NT2/D1 (cell line): ENCODE results near the gene PURB.

ENCODE experiments used
- SUZ12 ChIP-seq: IDR thresholded peaks from 2 replicates; pipeline ENCODE4 v1.6.1; 2011; ENCODE audit not compliant: insufficient read length, insufficient read depth; ENCODE audit errors: extremely low read depth
- YY1 ChIP-seq: IDR thresholded peaks from 2 replicates; pipeline ENCODE4 v1.6.1; 2011; ENCODE audit not compliant: insufficient read length, insufficient read depth
- ZNF274 ChIP-seq: IDR thresholded peaks from 2 replicates; pipeline ENCODE4 v1.6.1; 2011; ENCODE audit warnings: mild to moderate bottlenecking, low read depth, low read length

DNA sequence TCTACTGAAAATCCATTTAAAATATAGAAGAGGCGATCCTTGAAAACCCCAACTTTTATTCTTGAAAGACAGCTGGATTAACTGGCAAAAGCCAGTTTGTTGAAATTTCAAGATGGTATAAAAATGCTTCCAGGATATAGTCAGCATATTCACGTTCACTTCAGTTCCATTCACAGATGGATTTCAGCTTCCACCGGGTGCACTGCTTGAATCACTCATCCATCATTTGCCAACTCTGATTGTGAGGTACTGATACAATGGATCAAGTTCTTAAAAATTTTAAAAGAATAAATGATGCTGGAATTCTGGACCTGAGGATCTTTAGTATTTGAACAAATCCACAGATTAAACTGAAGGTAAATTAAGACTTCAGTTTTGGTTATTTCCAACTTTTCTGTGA, 2.4 kb downstream of the PURB start:
- TF ChIP-seq SUZ12 (no peak), ZNF274 (no peak), YY1 (no peak)
